Endothelial cell (in vitro differentiated cells): ENCODE data around the gene SMIM36. TPM values are rescaled to one million over a fixed set of nuclear protein-coding genes. Genes with fewer than 3 reads are reported as not detected.

Source experiments
- DNase-seq: peaks from one replicate; pipeline ENCODE4 v3.0.0; 2021; ENCODE audit warnings: low spot score
- H3K27ac Mint-ChIP-seq: one replicate; pipeline ENCODE4 v1.8.0; 2021; ENCODE audit warnings: mixed read lengths, inconsistent platforms; ENCODE audit not compliant: unreplicated experiment
- H3K27me3 Mint-ChIP-seq: one replicate; pipeline ENCODE4 v1.8.0; 2021; ENCODE audit warnings: mild to moderate bottlenecking, moderate library complexity, mixed read lengths, inconsistent platforms; ENCODE audit not compliant: unreplicated experiment
- H3K36me3 Mint-ChIP-seq: one replicate; pipeline ENCODE4 v1.8.0; 2021; ENCODE audit warnings: mild to moderate bottlenecking, low read depth, mixed read lengths, inconsistent platforms; ENCODE audit not compliant: unreplicated experiment
- H3K4me1 Mint-ChIP-seq: one replicate; pipeline ENCODE4 v1.8.0; 2021; ENCODE audit warnings: mild to moderate bottlenecking, mixed read lengths, inconsistent platforms; ENCODE audit not compliant: unreplicated experiment
- H3K4me3 Mint-ChIP-seq: one replicate; pipeline ENCODE4 v1.8.0; 2021; ENCODE audit warnings: mild to moderate bottlenecking, mixed read lengths, inconsistent platforms; ENCODE audit not compliant: unreplicated experiment
- H3K9me3 Mint-ChIP-seq: one replicate; pipeline ENCODE4 v1.8.0; 2021; ENCODE audit warnings: mixed read lengths, inconsistent platforms; ENCODE audit not compliant: unreplicated experiment
- long read RNA-seq: library from polyadenylated mRNA; unstranded; transcript quantifications from one replicate; pipeline ENCODE4 v2.0.0, GENCODE V29; 2020; ENCODE audit not compliant: unreplicated experiment
- total RNA-seq: library from RNA; stranded (reverse); fragmentation: NEBNext Ultra II Directional; extraction: Animal tissue kit (Norgen Biotek cat#: 25700); gene quantifications from one replicate; pipeline ENCODE4 v1.2.1, GENCODE V29; 2021; ENCODE audit not compliant: unreplicated experiment
- TF ChIP-seq, protein P1 (sequence below): fragments of 200-600 bp; sonication (generic); IDR thresholded peaks from one replicate; pipeline ENCODE4 v1.5.0; 2021; ENCODE audit warnings: antibody characterized with exemption; ENCODE audit not compliant: unreplicated experiment

SMIM36 gene
- total RNA-seq, result not detected
- long read RNA-seq, result 0 reads

- H3K9me3 Mint-ChIP-seq, result no peaks in the 10 kb centered on the region
- no peak within 1 kb of the TSS for H3K4me3 Mint-ChIP-seq
- no peak within 1 kb of the TSS for H3K27ac Mint-ChIP-seq
- H3K27me3 Mint-ChIP-seq, result no peaks in the 10 kb centered on the region
- TF ChIP-seq, protein P1, sequence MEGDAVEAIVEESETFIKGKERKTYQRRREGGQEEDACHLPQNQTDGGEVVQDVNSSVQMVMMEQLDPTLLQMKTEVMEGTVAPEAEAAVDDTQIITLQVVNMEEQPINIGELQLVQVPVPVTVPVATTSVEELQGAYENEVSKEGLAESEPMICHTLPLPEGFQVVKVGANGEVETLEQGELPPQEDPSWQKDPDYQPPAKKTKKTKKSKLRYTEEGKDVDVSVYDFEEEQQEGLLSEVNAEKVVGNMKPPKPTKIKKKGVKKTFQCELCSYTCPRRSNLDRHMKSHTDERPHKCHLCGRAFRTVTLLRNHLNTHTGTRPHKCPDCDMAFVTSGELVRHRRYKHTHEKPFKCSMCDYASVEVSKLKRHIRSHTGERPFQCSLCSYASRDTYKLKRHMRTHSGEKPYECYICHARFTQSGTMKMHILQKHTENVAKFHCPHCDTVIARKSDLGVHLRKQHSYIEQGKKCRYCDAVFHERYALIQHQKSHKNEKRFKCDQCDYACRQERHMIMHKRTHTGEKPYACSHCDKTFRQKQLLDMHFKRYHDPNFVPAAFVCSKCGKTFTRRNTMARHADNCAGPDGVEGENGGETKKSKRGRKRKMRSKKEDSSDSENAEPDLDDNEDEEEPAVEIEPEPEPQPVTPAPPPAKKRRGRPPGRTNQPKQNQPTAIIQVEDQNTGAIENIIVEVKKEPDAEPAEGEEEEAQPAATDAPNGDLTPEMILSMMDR, result no peak
- peaks cover 11% of the 10 kb centered on the region for H3K4me1 Mint-ChIP-seq
- H3K36me3 Mint-ChIP-seq, result no peaks in the 10 kb centered on the region
- DNase-seq, result no peak
Measured at GRCh38 chr17:55510986-55511721, at the start of gene SMIM36. TSS of gene SMIM36 (minus strand) at chr17:55511452.

GRCh38 chr17:55555772-55556171, 44.5 kb upstream of the SMIM36 start:
- no peak for DNase-seq
- TF ChIP-seq, protein P1, result no peak
- no peaks in the 10 kb centered on the region for H3K4me1 Mint-ChIP-seq
- H3K36me3 Mint-ChIP-seq, result no peaks in the 10 kb centered on the region
- no peak overlapping the region for H3K27ac Mint-ChIP-seq
- no peaks in the 10 kb centered on the region for H3K9me3 Mint-ChIP-seq
- no peak overlapping the region for H3K4me3 Mint-ChIP-seq
- H3K27me3 Mint-ChIP-seq, result peaks cover 3% of the 10 kb centered on the region

GRCh38 chr17:55549140-55549539, 37.9 kb upstream of the SMIM36 start:
- Mint-ChIP-seq H3K36me3 (no peaks in the 10 kb centered on the region), H3K4me3 (no peak overlapping the region), H3K27me3 (no peaks in the 10 kb centered on the region), H3K9me3 (no peaks in the 10 kb centered on the region), H3K4me1 (no peaks in the 10 kb centered on the region), H3K27ac (no peak overlapping the region)
- TF ChIP-seq, protein P1, result peak; percentile 30
- DNase-seq, result no peak

GRCh38 chr17:55546991-55547664, 35.9 kb upstream of the SMIM36 start:
- H3K27me3 Mint-ChIP-seq, result no peaks in the 10 kb centered on the region
- no peaks in the 10 kb centered on the region for H3K36me3 Mint-ChIP-seq
- no peaks in the 10 kb centered on the region for H3K4me1 Mint-ChIP-seq
- TF ChIP-seq, protein P1, result no peak
- DNase-seq, result no peak
- H3K9me3 Mint-ChIP-seq, result no peaks in the 10 kb centered on the region
- no peak overlapping the region for H3K27ac Mint-ChIP-seq
- H3K4me3 Mint-ChIP-seq, result no peak overlapping the region

- Mint-ChIP-seq H3K27me3 (no peaks in the 10 kb centered on the region), H3K4me3 (no peak overlapping the region), H3K4me1 (no peaks in the 10 kb centered on the region), H3K36me3 (no peaks in the 10 kb centered on the region), H3K9me3 (no peaks in the 10 kb centered on the region), H3K27ac (no peak overlapping the region)
- no peak for DNase-seq
- TF ChIP-seq, protein P1, result no peak
Measured at GRCh38 chr17:55546481-55546880, 35.2 kb upstream of the SMIM36 start.
